HG03469 (cell line): Measurements from ENCODE around the gene LPGAT1.
A peak's percentile ranks its signal among the peaks of the same experiment; 100 is the strongest.

ENCODE experiments used
- ATAC-seq: cut with Tn5 transposase; IDR thresholded peaks from one replicate; pipeline ENCODE4 v1.9.1; 2021; ENCODE audit warnings: mild to moderate bottlenecking, moderate library complexity, moderate number of reproducible peaks; ENCODE audit not compliant: unreplicated experiment

Gene LPGAT1

DNA sequence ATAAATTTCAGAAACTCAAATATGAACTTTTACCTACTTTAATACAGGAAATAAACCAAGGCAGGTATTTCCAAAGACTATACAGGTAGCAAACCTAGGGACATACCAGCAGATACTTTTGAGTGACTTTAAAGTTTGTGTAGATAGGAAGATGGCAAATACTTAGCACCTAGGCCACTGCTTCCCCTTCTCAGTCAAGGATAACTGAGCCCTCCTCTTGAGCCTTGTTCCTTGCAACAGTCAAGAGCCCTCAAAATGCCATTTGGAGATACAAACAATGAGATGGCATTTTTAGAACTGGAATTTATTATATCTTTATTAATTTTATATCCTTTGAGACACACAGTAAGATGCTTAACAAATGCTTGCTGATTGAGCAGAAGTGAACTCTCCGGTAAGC is 65.9 kb downstream of the LPGAT1 start:
- ATAC-seq = no peak

DNA sequence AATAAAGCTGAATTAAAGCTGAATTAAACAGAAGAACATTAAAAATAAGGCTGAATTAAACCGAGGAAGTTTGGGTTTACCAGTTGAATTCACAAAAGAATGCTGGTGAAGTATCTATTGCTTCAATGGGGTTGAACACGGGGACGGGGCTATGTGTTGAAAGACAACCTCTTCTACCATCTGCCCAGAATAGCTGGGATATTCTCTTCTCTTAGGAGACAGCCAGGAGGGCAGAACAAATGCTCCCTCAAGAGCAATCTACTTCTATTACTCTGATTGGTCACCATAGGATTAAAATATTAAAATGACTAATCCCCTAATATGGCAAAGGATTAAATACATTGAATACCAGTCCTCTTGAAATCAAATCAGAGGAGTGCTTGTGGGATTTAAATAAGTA is 68.4 kb downstream of the LPGAT1 start:
- ATAC-seq = no peak

GRCh38 chr1:211761400-211761799 is 69.2 kb downstream of the LPGAT1 start:
- ATAC-seq = no peak

DNA sequence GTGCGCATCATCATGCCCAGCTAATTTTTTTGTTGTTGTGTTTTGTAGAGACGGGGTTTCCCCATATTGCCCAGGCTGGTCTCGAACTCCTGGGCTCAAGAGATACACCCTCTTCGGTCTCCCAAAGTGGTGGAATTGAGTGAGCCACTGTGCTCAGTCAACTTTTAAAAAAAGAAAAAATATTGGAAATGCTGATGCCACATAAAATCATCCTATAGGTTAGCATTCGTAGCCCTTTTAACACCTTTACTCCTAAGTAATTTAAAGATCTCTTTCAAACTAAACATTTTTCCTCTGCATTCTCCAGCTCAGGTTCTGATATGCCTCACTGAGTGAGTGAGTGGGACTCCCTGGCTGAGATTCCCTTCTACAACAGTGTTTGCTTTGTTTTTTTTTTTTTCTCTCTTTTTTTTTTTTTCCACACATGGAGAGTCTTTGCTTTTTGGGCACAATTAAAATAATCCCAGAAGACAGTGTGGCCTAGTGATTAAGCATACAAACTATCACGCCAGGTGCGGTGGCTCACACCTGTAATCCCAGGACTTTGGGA is 74.0 kb downstream of the LPGAT1 start:
- ATAC-seq = no peak

DNA sequence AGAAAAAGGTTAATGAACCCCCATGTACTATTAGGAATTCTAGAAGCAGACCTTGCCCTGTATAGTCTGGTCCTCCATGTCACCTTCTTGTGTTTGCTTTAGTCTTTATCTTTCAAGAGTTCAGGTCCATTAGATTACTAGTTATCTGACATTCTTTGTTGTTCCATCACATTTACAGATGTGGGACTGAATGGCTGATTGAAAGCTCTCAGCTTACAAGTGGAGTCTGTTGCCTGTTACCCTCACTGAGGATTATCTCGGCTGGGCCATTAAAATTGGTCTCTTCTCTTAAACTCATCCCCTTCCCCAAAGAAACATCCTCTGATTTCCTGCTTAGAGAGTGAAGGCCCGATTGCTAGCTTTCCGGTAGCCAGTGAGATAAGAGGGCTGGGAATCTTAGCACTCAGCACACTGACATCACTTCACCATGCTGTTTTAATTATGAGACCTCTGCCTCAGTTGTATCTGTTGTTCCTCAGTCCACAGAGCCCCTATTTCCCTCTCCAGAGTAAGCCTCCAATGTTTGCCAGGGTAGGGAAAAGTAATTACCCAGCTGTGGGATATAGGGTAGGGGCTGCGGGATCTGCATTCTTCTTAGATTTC is 76.8 kb downstream of the LPGAT1 start:
- no peak for ATAC-seq

- ATAC-seq = no peak
These were observed 77.5 kb downstream of the LPGAT1 start for GRCh38 chr1:211752951-211753486.

DNA sequence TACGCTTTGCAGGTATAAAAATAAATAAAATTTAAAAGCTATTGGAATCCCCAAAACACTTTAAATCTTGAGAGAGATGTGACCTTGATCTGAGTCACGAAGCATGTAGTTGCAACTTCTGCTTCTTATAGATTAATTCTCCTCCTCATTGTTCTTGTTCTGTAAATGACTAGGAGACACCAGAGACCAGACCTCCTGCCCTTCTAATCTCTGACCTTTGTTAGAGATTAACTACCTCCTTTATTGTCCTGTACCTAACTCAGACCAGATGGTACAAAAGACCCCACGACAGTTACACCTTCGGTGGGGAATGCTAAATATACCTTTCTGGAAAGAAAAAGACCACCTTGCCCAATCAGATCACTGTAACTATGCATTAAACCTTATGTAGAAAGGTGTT is 78.2 kb downstream of the LPGAT1 start:
- no peak for ATAC-seq

DNA sequence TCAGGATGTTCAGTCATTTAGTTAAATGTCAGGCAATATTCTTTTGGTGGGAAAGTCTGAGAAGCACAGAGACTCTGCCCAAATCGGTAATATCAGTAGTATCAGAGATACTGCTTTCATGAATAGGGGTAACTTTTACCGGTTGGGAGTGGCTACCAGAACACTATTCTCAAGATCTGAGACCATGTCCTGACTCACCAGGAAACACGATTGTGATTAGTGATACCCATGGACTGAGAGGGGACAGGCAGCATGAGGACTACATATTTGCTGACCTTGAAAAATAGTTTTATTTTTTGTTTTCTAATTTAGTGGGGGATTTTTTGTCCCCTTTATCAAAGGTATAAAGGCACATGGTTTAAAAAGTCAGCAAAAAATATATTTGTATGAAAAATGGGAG is 79.1 kb downstream of the LPGAT1 start:
- ATAC-seq = no peak

- no peak for ATAC-seq
These were observed 80.0 kb downstream of the LPGAT1 start for GRCh38 chr1:211750599-211750998.

DNA sequence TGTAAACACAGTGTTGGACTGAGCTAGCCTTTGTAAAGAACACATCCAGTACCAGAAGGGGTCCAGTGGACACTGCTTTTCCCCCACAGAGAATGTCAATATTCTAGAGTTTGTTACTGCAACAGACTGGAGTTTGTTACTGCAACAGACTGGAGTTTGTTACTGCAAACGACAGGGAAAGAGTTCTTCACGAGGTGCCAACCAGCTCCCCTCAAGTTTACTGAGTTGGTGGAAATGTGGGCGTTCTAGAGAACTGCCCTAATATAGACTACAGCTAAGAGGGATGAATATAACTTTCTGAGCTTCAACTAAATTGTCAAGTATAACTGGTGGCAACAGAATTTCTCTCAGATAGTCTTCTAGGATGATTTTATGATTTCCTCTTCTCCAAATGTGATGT is 81.3 kb downstream of the LPGAT1 start:
- no peak for ATAC-seq

DNA sequence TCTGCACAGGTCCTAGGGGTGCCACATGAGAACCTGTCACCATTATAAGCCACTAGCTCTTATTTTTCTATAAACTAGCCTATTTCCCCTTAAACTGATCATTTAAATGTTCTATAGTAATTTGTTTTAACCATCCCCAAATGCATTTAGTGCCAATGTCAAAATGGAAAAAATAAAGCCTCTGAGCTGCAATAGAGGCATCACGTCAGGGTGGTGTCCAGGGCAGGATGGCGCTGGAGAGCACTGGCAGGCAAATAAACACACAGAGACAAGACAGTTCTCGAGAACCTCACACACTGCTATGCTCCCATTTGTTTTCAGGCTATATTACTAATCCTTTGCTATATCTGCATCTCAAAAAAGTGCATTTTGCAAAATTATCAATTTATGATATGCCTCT is 81.8 kb downstream of the LPGAT1 start:
- no peak for ATAC-seq

DNA sequence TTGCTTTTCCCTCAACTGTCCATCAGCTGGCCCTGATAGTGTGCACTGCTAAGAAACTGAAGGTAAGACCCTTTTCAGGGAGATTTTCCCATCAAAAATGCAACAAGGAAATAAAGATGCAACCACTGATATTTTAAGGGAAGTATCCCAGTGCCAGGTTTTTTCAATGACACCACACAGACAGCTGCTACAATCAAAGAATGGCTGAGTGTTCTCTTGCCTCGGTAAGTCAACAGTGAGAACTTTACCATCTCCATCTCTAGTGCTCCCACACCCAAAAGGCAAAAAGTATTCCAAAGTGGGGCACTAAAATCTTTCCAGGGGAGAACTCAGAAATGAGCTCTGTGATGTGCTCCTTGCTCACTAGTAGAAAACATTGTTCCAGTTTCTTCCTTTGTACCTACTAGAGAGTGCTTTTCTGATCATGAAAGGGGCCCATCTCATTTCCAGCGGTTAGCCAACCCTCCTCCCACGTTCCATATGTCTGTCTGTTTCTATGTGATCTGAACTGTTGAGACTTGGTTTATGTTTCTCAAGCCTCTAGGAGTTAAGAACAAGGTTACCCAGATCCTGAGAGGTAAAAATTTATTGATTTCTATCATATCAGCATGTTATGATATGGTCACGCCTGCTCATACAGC is 87.6 kb downstream of the LPGAT1 start:
- no peak for ATAC-seq

DNA sequence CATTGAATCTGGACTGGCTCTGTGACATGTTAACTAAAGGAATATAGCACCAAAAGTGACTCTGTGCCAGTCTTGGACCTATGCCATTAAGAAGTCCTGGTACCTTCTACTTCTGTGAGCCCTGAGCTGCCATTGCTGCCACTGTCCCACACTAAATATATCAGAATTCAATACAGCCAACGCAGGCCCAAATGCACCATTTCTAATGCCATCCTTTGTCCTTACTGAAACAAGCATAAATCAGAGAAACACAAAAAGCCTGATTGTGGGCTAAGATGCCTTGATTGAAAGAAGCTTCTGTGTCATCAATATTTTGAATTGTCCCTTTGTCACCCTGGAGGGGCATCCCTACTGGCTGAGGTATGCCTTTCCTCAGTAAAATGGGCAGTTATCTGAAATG is 88.3 kb downstream of the LPGAT1 start:
- ATAC-seq = no peak

- no peak for ATAC-seq
These were observed 88.8 kb downstream of the LPGAT1 start for GRCh38 chr1:211741788-211742187.

DNA sequence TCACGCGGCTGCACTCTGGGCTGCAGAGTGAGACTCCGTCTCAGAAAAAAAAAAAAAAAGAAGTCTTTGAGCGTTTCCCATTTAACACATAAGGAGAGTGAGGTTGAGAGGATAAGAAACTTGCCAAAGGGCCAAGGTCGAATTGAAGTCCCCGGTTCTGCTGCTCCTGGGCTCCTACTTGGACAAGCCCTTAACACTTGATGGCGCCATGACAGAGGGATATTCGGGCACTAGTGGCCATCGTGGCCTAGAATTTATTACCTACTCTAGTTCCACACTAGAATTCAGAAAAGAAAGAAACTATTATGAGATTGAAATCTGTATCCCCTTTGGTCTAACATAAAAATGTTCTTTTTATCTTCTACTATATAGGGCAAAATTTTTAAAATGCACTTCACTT is 89.4 kb downstream of the LPGAT1 start:
- ATAC-seq = no peak

- ATAC-seq = no peak
These were observed 90.7 kb downstream of the LPGAT1 start for GRCh38 chr1:211739671-211740411.

DNA sequence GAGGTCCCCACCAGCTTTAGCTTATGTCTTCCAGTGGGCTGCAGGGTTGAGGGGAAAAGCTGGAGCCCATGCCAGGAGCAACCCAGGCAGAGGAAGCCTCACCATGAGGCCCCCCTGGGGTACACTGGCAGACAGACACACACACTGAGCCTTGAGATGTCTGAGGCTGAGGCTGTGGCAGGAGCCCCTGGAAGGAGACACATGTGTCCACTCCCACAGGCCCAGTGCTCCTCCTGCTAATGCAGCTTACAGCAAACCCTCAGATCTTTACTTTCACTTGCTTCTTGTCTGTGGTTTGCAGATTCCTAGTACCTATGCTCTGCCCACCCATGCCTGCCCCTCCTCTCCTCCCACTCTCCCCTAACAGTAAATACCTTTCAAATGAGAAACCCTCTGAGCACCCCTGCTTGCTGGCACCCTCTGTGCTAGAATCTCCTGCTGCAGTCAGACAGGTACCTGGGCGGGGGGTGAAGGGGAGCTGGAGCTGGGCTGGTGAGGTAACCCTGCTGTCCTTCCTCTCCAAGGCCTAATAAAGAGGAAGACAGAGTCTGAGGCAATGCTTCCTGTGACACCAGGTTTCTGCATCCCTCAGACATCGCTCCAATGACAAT is 91.8 kb downstream of the LPGAT1 start:
- ATAC-seq = peak; percentile 39

DNA sequence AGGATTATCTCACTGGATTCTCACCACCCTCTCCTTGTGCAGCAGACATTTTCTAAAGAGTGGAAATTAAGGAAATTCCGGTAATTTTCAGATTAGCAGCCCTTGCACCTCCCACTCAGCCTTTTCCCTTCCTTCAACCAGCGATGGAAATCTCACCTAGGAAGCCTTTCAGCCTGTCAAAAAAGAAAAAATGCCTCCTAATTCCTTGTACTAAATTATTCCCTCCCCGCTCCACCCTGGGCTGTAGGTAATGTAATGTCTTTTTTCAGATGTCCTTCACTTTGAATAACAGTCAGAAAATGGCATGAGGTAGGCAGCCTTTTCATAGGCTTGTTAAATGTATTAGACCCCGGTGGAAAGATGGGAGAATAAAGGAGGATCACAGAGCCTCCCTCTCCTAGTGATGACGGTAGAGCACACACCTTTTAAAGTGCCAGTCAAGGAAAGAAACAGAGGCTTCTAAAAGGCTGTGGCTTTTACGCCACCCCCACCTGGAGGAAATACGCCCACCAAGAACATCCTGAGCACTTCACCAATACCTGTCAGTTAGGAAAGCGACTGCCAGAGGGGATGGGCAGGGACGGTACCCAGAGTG is 92.4 kb downstream of the LPGAT1 start:
- no peak for ATAC-seq

DNA sequence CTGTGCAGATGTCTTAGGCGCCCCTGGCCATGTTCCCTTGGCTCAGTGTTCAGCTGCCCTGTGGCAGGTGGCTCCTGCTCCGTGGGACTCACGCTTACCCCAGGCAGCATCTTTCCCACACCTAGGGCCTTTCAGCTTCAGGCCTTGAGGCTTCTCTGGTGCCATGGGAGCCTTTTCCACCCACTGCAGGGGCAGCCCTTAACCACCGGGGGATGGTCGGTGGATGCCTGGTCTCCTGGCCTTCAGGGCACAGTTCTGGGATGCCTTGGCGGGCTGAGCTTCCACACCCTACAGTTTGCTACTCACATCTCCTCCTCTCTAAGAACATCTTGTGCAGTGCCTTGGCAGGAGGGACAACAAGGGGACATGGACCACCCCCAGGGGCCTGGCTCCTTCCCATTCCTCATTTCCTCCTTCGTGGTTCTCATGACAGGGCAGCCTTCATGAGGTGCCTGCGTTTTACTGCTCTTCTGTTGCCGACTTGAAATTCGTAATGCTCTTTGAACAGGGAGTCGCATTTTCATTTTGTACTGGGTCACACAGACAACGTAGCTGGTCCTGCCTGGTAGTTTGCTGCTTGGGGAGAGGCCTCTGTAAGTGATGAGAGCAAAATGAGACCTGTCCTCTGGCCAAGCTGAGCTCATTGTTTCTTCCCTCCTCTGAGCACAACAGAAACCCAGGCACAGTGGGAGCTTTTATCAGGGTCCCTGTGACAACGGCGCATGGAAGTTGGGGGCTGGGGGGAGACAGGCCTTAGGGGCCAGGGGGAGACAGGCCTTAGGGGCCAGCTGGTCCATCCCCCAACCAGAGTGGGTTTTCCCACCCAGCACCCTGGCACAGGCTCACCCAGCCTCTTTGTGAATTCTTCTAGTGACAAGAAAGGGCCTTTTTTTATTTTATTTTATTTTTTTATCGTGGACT is 93.2 kb downstream of the LPGAT1 start:
- no peak for ATAC-seq

DNA sequence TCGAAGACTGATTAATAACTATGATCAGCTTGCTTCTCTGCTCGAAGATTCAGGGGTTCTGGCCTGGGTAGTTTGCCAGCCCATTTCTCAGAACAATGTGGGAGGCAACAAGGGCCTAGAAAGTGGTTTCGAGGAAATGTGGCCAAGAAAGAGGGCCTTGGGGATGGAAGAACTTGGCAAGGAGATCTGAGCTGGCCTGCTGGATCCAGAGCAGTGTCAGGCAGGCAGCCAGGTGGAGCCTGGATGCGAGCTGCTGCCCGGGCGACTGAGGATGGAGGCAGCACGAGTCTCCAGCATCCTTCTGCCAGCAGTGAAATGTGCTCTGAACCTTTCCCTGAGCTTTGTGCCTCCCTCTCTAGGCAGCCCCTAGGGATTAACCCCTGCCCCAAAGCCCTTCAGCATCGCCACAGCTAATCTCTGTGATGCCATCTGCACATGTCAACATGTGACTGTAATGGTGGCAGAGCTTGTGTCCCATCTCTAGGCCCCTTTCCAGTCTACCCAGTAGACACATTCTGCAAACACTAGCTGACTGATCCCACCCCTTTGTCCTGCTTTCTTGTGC is 94.1 kb downstream of the LPGAT1 start:
- ATAC-seq = no peak
